ENCODE results near the gene LOXL3.

Gene LOXL3

GRCh38 chr2:74567881-74568280 lies 14.1 kb upstream of the LOXL3 start:
- Histone ChIP-seq H3K9me3 (ENCODE audit: control insufficient read depth, insufficient read depth, low read length) (no peaks in the 10 kb centered on the region), H3K27me3 (ENCODE audit: control insufficient read depth, low read length) (peaks cover 4% of the 10 kb centered on the region; the same call in 1 of the 2 replicates), H3K36me3 (ENCODE audit: control insufficient read depth, low read length) (no peaks in the 10 kb centered on the region), H3K27ac (ENCODE audit: low read depth, low read length) (no peak overlapping the region), H3K4me1 (ENCODE audit: control insufficient read depth, low read length) (peaks cover 24% of the 10 kb centered on the region), H3K4me3 (ENCODE audit: low read length) (no peak overlapping the region), H4K20me1 (ENCODE audit: control insufficient read depth, insufficient read depth, low read depth, low read length) (no peaks in the 10 kb centered on the region), H3F3A (ENCODE audit: control insufficient read depth, insufficient read depth) (no peaks in the 10 kb centered on the region), H3K4me2 (ENCODE audit: low read length) (no peak overlapping the region), H3K79me2 (ENCODE audit: control insufficient read depth, low read length) (no peaks in the 10 kb centered on the region), H3K9me2 (replicated peaks; ENCODE audit: control insufficient read depth, low read length) (no peaks in the 10 kb centered on the region)
- TF ChIP-seq, protein P1, sequence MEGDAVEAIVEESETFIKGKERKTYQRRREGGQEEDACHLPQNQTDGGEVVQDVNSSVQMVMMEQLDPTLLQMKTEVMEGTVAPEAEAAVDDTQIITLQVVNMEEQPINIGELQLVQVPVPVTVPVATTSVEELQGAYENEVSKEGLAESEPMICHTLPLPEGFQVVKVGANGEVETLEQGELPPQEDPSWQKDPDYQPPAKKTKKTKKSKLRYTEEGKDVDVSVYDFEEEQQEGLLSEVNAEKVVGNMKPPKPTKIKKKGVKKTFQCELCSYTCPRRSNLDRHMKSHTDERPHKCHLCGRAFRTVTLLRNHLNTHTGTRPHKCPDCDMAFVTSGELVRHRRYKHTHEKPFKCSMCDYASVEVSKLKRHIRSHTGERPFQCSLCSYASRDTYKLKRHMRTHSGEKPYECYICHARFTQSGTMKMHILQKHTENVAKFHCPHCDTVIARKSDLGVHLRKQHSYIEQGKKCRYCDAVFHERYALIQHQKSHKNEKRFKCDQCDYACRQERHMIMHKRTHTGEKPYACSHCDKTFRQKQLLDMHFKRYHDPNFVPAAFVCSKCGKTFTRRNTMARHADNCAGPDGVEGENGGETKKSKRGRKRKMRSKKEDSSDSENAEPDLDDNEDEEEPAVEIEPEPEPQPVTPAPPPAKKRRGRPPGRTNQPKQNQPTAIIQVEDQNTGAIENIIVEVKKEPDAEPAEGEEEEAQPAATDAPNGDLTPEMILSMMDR (IDR thresholded peaks at IDR 0.05; ENCODE audit: low read depth, low read length, poor library complexity, severe bottlenecking), result no peak
- TF ChIP-seq EZH2phosphoT487 (IDR thresholded peaks at IDR 0.05; ENCODE audit: borderline replicate concordance, low read length), result no peak

DNA sequence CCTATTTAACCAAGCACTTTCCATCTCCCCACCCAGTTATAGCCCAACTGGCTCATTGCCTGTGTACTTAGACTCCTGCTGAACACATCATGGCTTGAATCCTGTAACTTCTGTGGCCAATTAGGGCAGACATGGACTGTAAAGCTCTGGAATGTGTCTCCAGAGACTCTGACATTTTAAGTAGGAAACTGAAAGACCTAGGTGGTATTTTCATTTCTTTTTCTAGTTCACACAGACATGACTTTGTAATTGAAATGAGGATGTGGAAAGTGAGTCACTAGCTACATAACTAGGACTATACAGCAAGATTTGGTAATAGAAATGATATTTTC lies 13.0 kb upstream of the LOXL3 start:
- Histone ChIP-seq H3K36me3 (ENCODE audit: control insufficient read depth, low read length) (no peaks in the 10 kb centered on the region), H3K9me3 (ENCODE audit: control insufficient read depth, insufficient read depth, low read length) (no peaks in the 10 kb centered on the region), H3K27me3 (ENCODE audit: control insufficient read depth, low read length) (peaks cover 8% of the 10 kb centered on the region; the same call in 1 of the 2 replicates), H3K9me2 (replicated peaks; ENCODE audit: control insufficient read depth, low read length) (no peaks in the 10 kb centered on the region), H4K20me1 (ENCODE audit: control insufficient read depth, insufficient read depth, low read depth, low read length) (no peaks in the 10 kb centered on the region), H3K79me2 (ENCODE audit: control insufficient read depth, low read length) (no peaks in the 10 kb centered on the region), H3K4me2 (ENCODE audit: low read length) (no peak overlapping the region), H3K4me1 (ENCODE audit: control insufficient read depth, low read length) (peaks cover 13% of the 10 kb centered on the region), H3F3A (ENCODE audit: control insufficient read depth, insufficient read depth) (no peaks in the 10 kb centered on the region), H3K27ac (ENCODE audit: low read depth, low read length) (no peak overlapping the region), H3K4me3 (ENCODE audit: low read length) (no peak overlapping the region)
- TF ChIP-seq EZH2phosphoT487 (IDR thresholded peaks at IDR 0.05; ENCODE audit: borderline replicate concordance, low read length), result no peak
- TF ChIP-seq, protein P1 (IDR thresholded peaks at IDR 0.05; ENCODE audit: low read depth, low read length, poor library complexity, severe bottlenecking), result no peak

DNA sequence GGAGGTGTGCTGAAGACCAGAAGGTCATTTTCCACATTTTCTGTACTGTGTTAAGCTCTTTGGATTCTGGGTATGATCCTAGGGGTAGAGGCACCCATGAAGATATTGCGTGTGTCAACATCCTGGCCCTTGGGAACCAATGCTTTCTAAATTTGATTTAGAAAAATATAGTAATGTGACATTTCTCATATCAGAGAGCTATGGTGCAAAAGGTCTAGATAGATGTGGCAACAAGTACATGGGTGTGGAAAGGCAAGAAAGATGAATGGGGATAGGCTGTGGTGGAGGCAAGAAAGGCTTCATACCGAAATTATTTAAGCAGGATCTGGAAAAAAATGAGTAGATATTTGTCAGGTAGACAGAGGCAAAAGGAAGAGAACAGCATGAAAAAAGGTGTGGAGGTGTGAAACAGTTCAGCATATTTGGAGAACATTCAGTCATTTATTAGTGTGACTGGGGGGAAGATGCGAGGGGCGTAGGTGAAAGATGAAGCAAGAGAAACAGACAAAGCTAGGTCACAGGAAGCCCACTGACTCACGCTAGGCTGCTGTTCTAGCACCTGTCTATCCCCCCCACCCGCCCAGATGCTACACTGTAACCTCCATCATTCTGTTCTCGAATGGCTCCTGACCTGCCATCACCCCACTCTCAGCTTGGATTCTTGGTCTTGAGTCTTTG lies 12.5 kb upstream of the LOXL3 start:
- peaks cover 8% of the 10 kb centered on the region for H3K4me1 ChIP-seq (ENCODE audit: control insufficient read depth, low read length)
- no peaks in the 10 kb centered on the region for H4K20me1 ChIP-seq (ENCODE audit: control insufficient read depth, insufficient read depth, low read depth, low read length)
- no peaks in the 10 kb centered on the region for H3K36me3 ChIP-seq (ENCODE audit: control insufficient read depth, low read length)
- no peaks in the 10 kb centered on the region for H3K79me2 ChIP-seq (ENCODE audit: control insufficient read depth, low read length)
- H3K9me3 ChIP-seq (ENCODE audit: control insufficient read depth, insufficient read depth, low read length), result no peaks in the 10 kb centered on the region
- H3K9me2 ChIP-seq (replicated peaks; ENCODE audit: control insufficient read depth, low read length), result no peaks in the 10 kb centered on the region
- no peak for TF ChIP-seq EZH2phosphoT487 (IDR thresholded peaks at IDR 0.05; ENCODE audit: borderline replicate concordance, low read length)
- TF ChIP-seq, protein P1 (IDR thresholded peaks at IDR 0.05; ENCODE audit: low read depth, low read length, poor library complexity, severe bottlenecking), result no peak
- no peak overlapping the region for H3K27ac ChIP-seq (ENCODE audit: low read depth, low read length)
- no peak overlapping the region for H3K4me2 ChIP-seq (ENCODE audit: low read length)
- no peaks in the 10 kb centered on the region for H3F3A ChIP-seq (ENCODE audit: control insufficient read depth, insufficient read depth)
- H3K27me3 ChIP-seq (ENCODE audit: control insufficient read depth, low read length), result peaks cover 13% of the 10 kb centered on the region; the same call in 1 of the 2 replicates
- H3K4me3 ChIP-seq (ENCODE audit: low read length), result no peak overlapping the region

Data from DOHH2 (cell line).